ENCODE data around the gene SPRY1. TPM values are rescaled to one million over a fixed set of nuclear protein-coding genes. Genes with fewer than 3 reads are reported as not detected.

Gene SPRY1
- total RNA-seq, 3 donors from 2014 or later, result 26.5 to 46.4 (median 27.2) TPM

DNA sequence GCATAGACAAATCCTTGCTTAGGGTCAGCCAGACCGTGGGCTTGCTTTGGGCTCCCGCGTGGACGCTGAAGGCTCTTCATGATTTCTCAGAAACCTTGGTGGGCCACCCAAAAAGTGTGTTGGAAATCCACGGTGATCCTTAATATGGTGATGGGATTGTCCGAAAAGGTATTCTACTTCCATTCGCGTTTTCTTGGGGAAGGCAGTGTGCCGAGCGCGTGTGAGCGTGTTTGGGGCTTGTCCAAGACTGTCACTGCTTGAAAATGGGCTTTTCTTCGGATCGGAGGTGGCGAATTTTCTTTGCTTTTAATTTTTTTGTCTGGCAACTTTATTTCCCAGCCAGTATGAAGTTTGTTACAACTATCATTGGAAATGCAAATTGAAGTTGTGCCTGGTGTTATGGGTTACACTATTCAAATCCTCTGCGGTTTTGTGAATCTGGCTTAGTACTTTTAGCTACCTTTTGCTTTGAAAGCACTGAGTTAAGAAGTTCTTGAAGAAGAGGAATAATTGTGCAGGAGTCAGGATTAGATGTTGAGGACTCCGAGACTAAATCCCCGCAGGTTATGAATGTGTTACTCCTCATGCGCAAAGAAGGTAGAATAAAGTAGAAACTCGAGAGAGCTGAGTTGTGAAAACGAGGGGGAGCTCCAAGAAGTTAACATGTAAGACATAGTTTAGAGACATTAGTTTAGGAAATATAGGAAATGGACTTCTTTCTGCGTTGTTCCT, 3.2 kb downstream of the SPRY1 start:
- Histone ChIP-seq H3K36me3 (ENCODE audit: low read depth) (no peaks in the 10 kb centered on the region), H3K4me3 (peak overlapping the region; percentile 64), H3K9me3 (no peaks in the 10 kb centered on the region), H3K4me1 (ENCODE audit: low read depth) (no peaks in the 10 kb centered on the region)
- ATAC-seq (no peak), DNase-seq (no peak)
- TF ChIP-seq, protein P1, sequence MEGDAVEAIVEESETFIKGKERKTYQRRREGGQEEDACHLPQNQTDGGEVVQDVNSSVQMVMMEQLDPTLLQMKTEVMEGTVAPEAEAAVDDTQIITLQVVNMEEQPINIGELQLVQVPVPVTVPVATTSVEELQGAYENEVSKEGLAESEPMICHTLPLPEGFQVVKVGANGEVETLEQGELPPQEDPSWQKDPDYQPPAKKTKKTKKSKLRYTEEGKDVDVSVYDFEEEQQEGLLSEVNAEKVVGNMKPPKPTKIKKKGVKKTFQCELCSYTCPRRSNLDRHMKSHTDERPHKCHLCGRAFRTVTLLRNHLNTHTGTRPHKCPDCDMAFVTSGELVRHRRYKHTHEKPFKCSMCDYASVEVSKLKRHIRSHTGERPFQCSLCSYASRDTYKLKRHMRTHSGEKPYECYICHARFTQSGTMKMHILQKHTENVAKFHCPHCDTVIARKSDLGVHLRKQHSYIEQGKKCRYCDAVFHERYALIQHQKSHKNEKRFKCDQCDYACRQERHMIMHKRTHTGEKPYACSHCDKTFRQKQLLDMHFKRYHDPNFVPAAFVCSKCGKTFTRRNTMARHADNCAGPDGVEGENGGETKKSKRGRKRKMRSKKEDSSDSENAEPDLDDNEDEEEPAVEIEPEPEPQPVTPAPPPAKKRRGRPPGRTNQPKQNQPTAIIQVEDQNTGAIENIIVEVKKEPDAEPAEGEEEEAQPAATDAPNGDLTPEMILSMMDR (IDR thresholded peaks at IDR 0.05), result no peak
- intact Hi-C loops (cut with DNase I, micrococcal nuclease), result loop anchor here (5.0 to 10.0 kb wide), 3 partner anchors 203 to 255 kb away; no protein-coding TSS in a partner anchor

DNA sequence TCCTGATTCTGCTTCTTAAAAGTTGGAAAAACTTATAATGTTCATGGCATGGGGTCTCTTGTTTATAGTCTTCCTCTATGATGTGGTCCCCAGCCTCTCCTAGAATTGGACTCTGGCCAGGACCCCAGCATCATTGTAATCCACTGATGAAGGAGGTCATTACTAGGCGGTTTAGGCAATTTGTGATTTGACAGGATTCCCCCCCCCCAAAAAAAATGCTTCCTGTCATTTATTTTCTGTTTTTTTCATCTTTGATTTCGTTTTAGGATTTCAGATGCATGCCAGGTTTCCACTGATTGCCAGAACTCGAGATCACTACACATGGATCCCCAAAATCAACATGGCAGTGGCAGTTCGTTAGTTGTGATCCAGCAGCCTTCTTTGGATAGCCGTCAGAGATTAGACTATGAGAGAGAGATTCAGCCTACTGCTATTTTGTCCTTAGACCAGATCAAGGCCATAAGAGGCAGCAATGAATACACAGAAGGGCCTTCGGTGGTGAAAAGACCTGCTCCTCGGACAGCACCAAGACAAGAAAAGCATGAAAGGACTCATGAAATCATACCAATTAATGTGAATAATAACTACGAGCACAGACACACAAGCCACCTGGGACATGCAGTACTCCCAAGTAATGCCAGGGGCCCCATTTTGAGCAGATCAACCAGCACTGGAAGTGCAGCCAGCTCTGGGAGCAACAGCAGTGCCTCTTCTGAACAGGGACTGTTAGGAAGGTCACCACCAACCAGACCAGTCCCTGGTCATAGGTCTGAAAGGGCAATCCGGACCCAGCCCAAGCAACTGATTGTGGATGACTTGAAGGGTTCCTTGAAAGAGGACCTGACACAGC, 4.9 kb downstream of the SPRY1 start:
- Histone ChIP-seq H3K36me3 (ENCODE audit: low read depth) (no peaks in the 10 kb centered on the region), H3K4me3 (no peak overlapping the region), H3K9me3 (no peaks in the 10 kb centered on the region), H3K4me1 (ENCODE audit: low read depth) (no peaks in the 10 kb centered on the region)
- intact Hi-C loops (cut with DNase I, micrococcal nuclease), result loop anchor here in 1 of 2 donors (5.0 kb wide), 1 partner anchor 251 kb away; no protein-coding TSS in a partner anchor
- no peak for ATAC-seq
- DNase-seq, result no peak
- TF ChIP-seq, protein P1 (IDR thresholded peaks at IDR 0.05), result no peak

DNA sequence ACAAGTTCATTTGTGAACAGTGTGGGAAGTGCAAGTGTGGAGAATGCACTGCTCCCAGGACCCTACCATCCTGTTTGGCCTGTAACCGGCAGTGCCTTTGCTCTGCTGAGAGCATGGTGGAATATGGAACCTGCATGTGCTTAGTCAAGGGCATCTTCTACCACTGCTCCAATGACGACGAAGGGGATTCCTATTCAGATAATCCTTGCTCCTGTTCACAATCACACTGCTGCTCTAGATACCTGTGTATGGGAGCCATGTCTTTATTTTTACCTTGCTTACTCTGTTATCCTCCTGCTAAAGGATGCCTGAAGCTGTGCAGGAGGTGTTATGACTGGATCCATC, 5.5 kb downstream of the SPRY1 start:
- TF ChIP-seq, protein P1 (IDR thresholded peaks at IDR 0.05), result no peak
- Histone ChIP-seq H3K9me3 (no peaks in the 10 kb centered on the region), H3K4me3 (no peak overlapping the region), H3K4me1 (ENCODE audit: low read depth) (no peaks in the 10 kb centered on the region), H3K36me3 (ENCODE audit: low read depth) (no peaks in the 10 kb centered on the region)
- intact Hi-C loops (cut with DNase I, micrococcal nuclease), result loop anchor here in 1 of 2 donors (5.0 kb wide), 1 partner anchor 250 kb away; no protein-coding TSS in a partner anchor
- ATAC-seq (no peak), DNase-seq (no peak)

DNA sequence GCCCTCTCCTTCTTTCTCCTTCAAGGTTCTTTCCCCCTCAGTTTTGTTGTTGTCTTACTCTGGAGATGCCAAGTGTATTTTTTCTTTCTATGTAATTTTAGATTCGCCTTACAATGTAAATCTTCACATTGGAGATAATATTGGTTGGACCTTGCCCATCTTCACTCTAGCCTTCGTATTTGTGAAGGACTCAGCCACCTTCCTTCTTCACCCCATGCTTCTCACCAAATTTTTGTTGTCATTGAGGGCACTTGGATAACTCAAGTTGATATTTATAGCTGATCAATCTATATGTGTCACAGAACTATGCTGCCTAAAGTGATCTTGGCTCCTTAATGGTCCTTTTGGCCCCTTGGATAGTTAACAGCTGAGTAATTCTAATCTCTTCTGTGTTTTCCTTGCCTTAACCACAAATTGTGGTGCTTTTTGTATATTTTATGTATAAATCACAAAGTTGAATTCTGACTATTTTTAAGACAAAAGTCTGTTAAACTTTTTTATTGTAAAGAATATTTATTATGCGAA, 6.5 kb downstream of the SPRY1 start:
- DNase-seq (no peak), ATAC-seq (no peak)
- intact Hi-C loops (cut with DNase I, micrococcal nuclease), result loop anchor here in 1 of 2 donors (5.0 kb wide), 1 partner anchor 249 kb away; no protein-coding TSS in a partner anchor
- no peaks in the 10 kb centered on the region for H3K9me3 ChIP-seq
- TF ChIP-seq, protein P1 (IDR thresholded peaks at IDR 0.05), result no peak
- H3K36me3 ChIP-seq (ENCODE audit: low read depth), result no peaks in the 10 kb centered on the region
- no peaks in the 10 kb centered on the region for H3K4me1 ChIP-seq (ENCODE audit: low read depth)
- no peak overlapping the region for H3K4me3 ChIP-seq

DNA sequence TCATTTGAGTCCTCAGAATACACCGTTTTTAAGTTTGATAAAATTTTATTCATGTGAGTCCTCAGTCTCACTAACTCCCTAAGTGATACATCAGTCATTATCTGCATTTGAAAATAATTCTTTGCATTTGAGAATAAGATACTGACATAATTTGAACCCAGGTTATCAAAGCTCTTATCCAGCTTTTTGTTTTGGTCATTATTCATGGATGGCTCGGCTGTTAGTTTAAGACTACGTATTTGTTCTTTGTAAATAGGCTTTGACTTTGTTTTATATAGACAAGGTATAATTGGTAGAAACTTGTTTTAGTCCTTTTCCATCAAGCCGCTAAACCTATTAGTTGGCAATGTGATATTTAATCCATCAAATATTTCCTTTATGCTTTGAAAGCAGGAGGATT, 7.9 kb downstream of the SPRY1 start:
- Histone ChIP-seq H3K9me3 (no peaks in the 10 kb centered on the region), H3K36me3 (ENCODE audit: low read depth) (no peaks in the 10 kb centered on the region), H3K4me3 (no peak overlapping the region), H3K4me1 (ENCODE audit: low read depth) (no peaks in the 10 kb centered on the region)
- ATAC-seq, result no peak
- TF ChIP-seq, protein P1 (IDR thresholded peaks at IDR 0.05), result no peak
- no peak for DNase-seq
- intact Hi-C loops (cut with DNase I, micrococcal nuclease), result loop anchor here in 1 of 2 donors (5.0 kb wide), 1 partner anchor 248 kb away; no protein-coding TSS in a partner anchor

Measured in mucosa of descending colon (tissue), 3 donors.